Inferior parietal cortex (tissue), 1 donor: ENCODE data around the gene OR5A1.

Experiments used
- DNase-seq: peaks from one replicate; pipeline ENCODE4 v3.0.0-alpha.2; 2016; ENCODE audit errors: extremely low spot score

OR5A1 gene

GRCh38 chr11:59479906-59480305 is 43.6 kb downstream of the OR5A1 start:
- DNase-seq: no peak

- DNase-seq: no peak
These were observed 44.1 kb downstream of the OR5A1 start for GRCh38 chr11:59480359-59480758.
